ENCODE measurements around the gene FRS2.

Gene FRS2

DNA sequence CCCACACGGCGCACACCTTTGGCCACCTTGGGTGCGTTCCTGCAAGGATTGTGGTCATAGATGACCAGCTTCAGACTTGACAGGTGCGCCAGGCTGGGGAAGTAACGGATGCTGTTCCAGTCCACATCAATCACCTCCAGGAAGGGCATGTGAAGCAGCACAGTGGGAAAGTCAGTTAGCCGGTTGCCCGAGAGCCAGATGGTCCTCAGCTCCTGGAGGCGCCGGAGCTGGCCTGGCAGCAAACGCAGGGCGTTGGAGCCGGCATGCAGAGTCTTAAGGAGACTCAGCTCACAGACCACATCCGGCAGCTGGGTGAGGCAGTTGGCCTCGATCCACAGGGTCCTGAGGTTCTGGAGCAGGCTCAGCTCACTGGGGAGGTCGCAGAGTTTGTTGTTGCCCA, 139.9 kb downstream of the FRS2 start:
- Histone ChIP-seq H3K27ac (ENCODE audit: low read depth, low read length) (no peak overlapping the region), H3K27me3 (ENCODE audit: control insufficient read depth, insufficient read depth, low read length) (no peaks in the 10 kb centered on the region), H3K4me3 (ENCODE audit: low read length) (no peak overlapping the region), H3K9ac (ENCODE audit: low read length) (no peak overlapping the region), H3K36me3 (ENCODE audit: control insufficient read depth, insufficient read depth, low read length) (no peaks in the 10 kb centered on the region), H3K4me1 (ENCODE audit: control insufficient read depth, insufficient read depth, low read length) (no peaks in the 10 kb centered on the region)

DNA sequence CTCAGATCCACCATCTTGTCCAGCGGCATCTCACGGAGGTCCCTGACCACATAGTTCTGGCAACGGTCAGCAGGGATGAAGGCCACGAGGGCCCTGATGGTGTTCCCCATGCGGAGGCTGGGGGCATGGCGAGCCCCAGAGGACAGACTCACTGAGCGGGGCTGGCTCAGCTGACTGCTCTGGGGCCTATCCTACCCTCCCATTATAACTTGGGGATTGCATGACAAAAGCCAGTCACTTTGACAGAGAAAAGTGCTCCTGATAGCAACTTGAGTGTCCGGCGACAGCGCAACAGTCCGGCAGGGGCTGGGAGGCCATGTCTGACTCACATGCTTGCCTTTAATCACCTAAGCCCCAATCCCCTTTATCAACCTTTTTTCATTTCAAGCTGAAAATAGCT, 140.5 kb downstream of the FRS2 start, which contains the start of gene LRRC10:
TSS of gene LRRC10 (minus strand) at position 179 of the 400 bp plus-strand sequence. CDS start at position 110, 69 bp downstream.
- Histone ChIP-seq H3K9ac (ENCODE audit: low read length) (no peak within 1 kb of the TSS), H3K36me3 (ENCODE audit: control insufficient read depth, insufficient read depth, low read length) (no peaks in the 10 kb centered on the region), H3K4me3 (ENCODE audit: low read length) (no peak within 1 kb of the TSS), H3K27me3 (ENCODE audit: control insufficient read depth, insufficient read depth, low read length) (no peaks in the 10 kb centered on the region), H3K27ac (ENCODE audit: low read depth, low read length) (no peak within 1 kb of the TSS), H3K4me1 (ENCODE audit: control insufficient read depth, insufficient read depth, low read length) (no peaks in the 10 kb centered on the region)

DNA sequence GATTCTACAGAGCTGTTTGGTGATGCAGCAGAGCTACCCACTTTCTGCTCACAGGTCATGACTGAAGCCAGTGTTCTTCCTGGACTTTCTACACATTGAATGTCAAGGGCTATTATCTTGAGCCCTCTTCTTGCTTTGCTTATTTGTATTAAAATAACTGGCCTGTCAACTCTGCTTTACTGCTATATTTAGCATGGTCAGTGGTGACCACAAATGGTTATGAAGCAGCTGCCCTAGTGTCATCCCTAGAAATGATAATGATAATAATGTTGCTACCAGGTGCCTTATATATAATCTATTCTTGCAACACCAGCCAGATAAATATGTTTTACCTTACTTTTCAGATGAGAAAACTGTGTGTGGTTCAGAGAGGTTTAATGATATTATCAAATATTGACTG, 143.2 kb downstream of the FRS2 start:
- no peaks in the 10 kb centered on the region for H3K27me3 ChIP-seq (ENCODE audit: control insufficient read depth, insufficient read depth, low read length)
- H3K9ac ChIP-seq (ENCODE audit: low read length): no peak overlapping the region
- no peak overlapping the region for H3K27ac ChIP-seq (ENCODE audit: low read depth, low read length)
- no peak overlapping the region for H3K4me3 ChIP-seq (ENCODE audit: low read length)
- H3K36me3 ChIP-seq (ENCODE audit: control insufficient read depth, insufficient read depth, low read length): no peaks in the 10 kb centered on the region
- no peaks in the 10 kb centered on the region for H3K4me1 ChIP-seq (ENCODE audit: control insufficient read depth, insufficient read depth, low read length)

DNA sequence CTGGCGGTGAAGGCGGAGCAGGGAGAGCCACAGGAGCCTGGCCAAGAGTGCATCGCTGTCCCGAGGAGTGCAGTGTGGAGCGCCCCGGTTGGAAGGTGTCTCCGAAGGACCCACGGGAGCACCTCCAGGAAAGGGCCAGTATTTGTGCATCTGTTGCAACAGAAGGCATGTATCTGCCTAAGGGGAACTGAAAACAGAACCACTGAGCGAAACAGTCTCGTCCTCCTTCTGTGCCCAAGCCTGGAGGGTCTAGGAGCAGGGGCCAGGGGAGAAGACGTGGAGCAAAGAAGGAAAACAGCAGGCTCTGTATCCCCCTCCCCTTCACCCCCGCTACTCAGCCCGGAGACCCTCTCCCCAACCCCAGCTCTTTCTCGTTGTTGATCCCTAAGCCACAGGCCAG, 145.8 kb downstream of the FRS2 start:
- H3K27ac ChIP-seq (ENCODE audit: low read depth, low read length): no peak overlapping the region
- no peak overlapping the region for H3K9ac ChIP-seq (ENCODE audit: low read length)
- no peaks in the 10 kb centered on the region for H3K36me3 ChIP-seq (ENCODE audit: control insufficient read depth, insufficient read depth, low read length)
- no peaks in the 10 kb centered on the region for H3K27me3 ChIP-seq (ENCODE audit: control insufficient read depth, insufficient read depth, low read length)
- H3K4me1 ChIP-seq (ENCODE audit: control insufficient read depth, insufficient read depth, low read length): no peaks in the 10 kb centered on the region
- H3K4me3 ChIP-seq (ENCODE audit: low read length): no peak overlapping the region

DNA sequence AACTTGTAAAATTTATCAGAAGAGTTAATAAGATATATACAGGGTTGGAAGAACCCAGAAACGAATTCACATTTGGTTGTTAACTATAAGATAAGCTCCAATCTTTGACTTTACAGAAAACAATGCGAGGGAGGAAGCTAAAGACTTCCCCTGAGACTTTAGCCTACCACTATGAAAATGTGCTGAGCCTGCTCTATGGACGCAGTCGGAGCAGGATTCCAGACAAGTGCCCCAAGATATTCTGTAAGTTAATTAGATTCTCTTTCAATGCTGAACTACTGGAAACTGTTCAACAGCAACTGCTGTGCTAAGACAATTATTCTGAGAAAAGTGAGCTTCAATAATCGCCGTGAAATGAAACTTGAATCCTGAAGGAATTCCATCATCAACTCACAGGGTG, 148.9 kb downstream of the FRS2 start:
- no peak overlapping the region for H3K27ac ChIP-seq (ENCODE audit: low read depth, low read length)

DNA sequence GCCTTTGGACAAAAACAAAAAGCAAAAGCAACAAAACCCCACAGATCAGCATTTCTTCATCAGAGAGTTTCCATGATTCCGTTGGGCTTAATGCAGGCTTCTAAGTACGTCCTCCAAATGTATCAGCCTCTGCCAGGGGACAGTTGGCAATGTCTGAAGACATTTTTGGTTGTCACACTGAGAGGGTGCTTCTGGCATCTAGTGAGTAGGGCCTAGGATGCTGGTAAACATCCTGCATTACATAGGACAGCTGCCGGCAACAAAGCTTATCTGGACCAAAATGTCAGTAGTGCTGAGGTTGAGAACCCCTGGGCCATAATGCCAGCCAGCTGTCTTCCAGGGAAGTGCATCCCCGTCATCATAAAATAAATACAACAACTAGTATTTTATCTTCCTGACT, 149.9 kb downstream of the FRS2 start:
- H3K4me1 ChIP-seq (ENCODE audit: control insufficient read depth, insufficient read depth, low read length): no peaks in the 10 kb centered on the region
- H3K27ac ChIP-seq (ENCODE audit: low read depth, low read length): no peak overlapping the region
- no peak overlapping the region for H3K9ac ChIP-seq (ENCODE audit: low read length)
- H3K27me3 ChIP-seq (ENCODE audit: control insufficient read depth, insufficient read depth, low read length): no peaks in the 10 kb centered on the region
- no peak overlapping the region for H3K4me3 ChIP-seq (ENCODE audit: low read length)
- H3K36me3 ChIP-seq (ENCODE audit: control insufficient read depth, insufficient read depth, low read length): no peaks in the 10 kb centered on the region

More for the DNA sequence above, 148.9 kb downstream of the FRS2 start:
- Histone ChIP-seq H3K36me3 (ENCODE audit: control insufficient read depth, insufficient read depth, low read length) (no peaks in the 10 kb centered on the region), H3K4me3 (ENCODE audit: low read length) (no peak overlapping the region), H3K4me1 (ENCODE audit: control insufficient read depth, insufficient read depth, low read length) (no peaks in the 10 kb centered on the region), H3K9ac (ENCODE audit: low read length) (no peak overlapping the region), H3K27me3 (ENCODE audit: control insufficient read depth, insufficient read depth, low read length) (no peaks in the 10 kb centered on the region)

DNA sequence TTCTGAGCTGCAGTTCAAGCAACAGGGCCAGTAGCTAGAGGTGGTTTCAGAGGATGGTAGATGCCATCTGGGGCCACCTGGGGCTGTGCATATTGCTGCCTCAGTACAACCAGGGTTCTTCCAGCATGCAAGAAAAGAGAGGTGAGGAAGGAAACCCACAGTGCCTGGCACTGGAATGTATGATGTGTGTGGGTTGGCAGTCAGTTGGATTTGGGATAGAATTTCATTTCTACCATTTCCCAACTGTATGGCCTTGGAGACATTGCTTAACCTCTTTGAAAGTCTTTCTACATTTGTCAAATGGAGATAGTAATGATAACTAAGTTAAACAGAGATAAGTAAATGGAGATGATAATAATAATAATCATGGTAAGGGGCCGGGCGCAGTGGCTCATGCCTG, 150.7 kb downstream of the FRS2 start:
- Histone ChIP-seq H3K4me1 (ENCODE audit: control insufficient read depth, insufficient read depth, low read length) (no peaks in the 10 kb centered on the region), H3K36me3 (ENCODE audit: control insufficient read depth, insufficient read depth, low read length) (no peaks in the 10 kb centered on the region), H3K9ac (ENCODE audit: low read length) (no peak overlapping the region), H3K27me3 (ENCODE audit: control insufficient read depth, insufficient read depth, low read length) (no peaks in the 10 kb centered on the region), H3K27ac (ENCODE audit: low read depth, low read length) (no peak overlapping the region), H3K4me3 (ENCODE audit: low read length) (no peak overlapping the region)

DNA sequence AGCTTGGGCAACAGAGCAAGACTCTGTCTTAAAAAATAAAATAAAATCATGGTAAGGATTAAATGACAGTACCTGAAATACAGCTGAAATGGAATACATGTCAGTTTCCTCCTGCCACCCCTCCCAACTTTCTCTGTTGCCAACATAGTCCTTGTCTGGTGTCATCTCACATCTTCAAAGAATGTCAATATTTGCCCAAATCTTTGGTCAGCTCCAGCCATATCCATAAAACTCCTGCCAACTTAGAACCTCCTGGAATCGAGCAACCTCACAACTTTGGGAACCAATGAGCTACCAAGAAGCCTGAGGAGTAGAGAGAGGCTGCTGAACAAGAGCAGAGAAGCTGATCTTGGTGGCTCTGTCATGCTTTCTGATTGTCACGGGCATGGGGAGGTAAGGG, 151.4 kb downstream of the FRS2 start:
- no peak overlapping the region for H3K4me3 ChIP-seq (ENCODE audit: low read length)
- no peak overlapping the region for H3K9ac ChIP-seq (ENCODE audit: low read length)
- H3K27me3 ChIP-seq (ENCODE audit: control insufficient read depth, insufficient read depth, low read length): no peaks in the 10 kb centered on the region
- no peaks in the 10 kb centered on the region for H3K4me1 ChIP-seq (ENCODE audit: control insufficient read depth, insufficient read depth, low read length)
- H3K27ac ChIP-seq (ENCODE audit: low read depth, low read length): no peak overlapping the region
- no peaks in the 10 kb centered on the region for H3K36me3 ChIP-seq (ENCODE audit: control insufficient read depth, insufficient read depth, low read length)

DNA sequence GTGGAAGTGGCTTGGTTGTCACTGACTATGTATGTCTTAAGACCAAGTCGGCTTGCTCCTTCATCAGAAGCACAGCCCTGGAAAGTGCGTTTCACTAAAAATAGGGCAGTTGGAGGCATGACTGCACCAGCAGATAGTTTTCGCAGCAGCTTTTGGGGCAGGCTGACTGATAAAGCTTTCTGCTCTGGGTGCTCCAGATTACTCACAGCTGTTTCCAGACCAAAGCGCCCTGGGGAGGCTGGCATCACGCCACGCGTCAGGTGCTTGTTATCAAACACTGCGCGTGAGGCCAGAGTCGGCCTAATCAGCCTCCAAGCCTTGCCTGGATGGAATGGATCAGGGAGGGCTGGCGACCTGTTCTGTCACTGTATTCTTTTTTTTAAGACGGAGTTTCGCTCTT, 153.8 kb downstream of the FRS2 start:
- Histone ChIP-seq H3K27ac (ENCODE audit: low read depth, low read length) (no peak overlapping the region), H3K4me1 (ENCODE audit: control insufficient read depth, insufficient read depth, low read length) (no peaks in the 10 kb centered on the region), H3K36me3 (ENCODE audit: control insufficient read depth, insufficient read depth, low read length) (no peaks in the 10 kb centered on the region), H3K9ac (ENCODE audit: low read length) (no peak overlapping the region), H3K4me3 (ENCODE audit: low read length) (no peak overlapping the region), H3K27me3 (ENCODE audit: control insufficient read depth, insufficient read depth, low read length) (no peaks in the 10 kb centered on the region)

DNA sequence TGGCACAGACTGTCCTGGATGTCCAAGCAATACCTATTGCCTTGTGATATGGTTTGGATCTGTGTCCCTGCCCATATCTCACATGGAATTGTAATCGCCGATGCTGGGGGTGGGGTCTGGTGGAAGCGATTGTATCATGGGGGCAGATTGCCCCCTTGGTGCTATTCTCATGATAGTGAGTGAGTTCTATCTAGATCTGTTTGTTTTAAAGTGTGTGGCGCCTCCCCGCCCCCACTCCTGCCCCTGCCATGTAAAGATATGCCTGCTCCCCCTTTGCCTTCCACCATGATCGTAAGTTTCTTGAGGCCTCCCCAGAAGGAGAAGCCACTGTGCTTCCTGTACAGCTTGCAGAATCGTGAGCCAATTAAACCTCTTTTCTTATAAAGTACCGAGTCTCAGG, 157.3 kb downstream of the FRS2 start:
- no peak overlapping the region for H3K4me3 ChIP-seq (ENCODE audit: low read length)
- H3K36me3 ChIP-seq (ENCODE audit: control insufficient read depth, insufficient read depth, low read length): no peaks in the 10 kb centered on the region
- H3K27me3 ChIP-seq (ENCODE audit: control insufficient read depth, insufficient read depth, low read length): no peaks in the 10 kb centered on the region
- no peak overlapping the region for H3K9ac ChIP-seq (ENCODE audit: low read length)
- no peak overlapping the region for H3K27ac ChIP-seq (ENCODE audit: low read depth, low read length)
- H3K4me1 ChIP-seq (ENCODE audit: control insufficient read depth, insufficient read depth, low read length): no peaks in the 10 kb centered on the region
